Measurements from ENCODE around the gene THUMPD2. TPM values are rescaled to one million over a fixed set of nuclear protein-coding genes. Genes with fewer than 3 reads are reported as not detected.
"Not testable (repeated sequence)": the region's sequence is repeated elsewhere in the genome, so short reads cannot be mapped to it uniquely, and the experiment has no call there.

The THUMPD2 gene
- total RNA-seq, 1 experiment from 2014 or later, result 19.5 TPM

DNA sequence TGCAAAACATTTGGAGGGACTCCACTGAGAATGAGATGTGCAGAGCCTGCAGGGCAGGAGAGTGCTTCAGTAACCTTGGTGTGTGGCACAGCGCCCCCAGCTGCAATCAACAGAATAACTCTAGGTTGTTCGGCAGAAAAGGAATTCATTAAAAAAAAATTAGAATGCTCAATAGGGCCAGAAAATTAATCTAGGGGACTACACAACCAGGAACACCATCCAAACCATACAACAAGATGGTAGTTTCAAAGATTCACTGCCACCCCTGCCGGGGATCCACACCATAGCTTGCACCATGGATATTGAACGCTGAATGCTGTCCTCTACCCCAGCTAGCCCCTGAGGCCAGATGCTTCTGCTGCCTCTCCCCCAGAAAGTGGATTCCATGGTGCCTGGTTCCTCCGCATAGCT, 50.1 kb downstream of the THUMPD2 start:
- Histone ChIP-seq H2AK5ac (ENCODE audit: insufficient read length, low read length) (no peak overlapping the region), H3K4me1 (ENCODE audit: insufficient read depth, low read length) (no peaks in the 10 kb centered on the region; the same call in 1 of the 2 replicates), H3T11ph (ENCODE audit: low read length) (no peak overlapping the region), H4K5ac (ENCODE audit: insufficient read length, low read depth, low read length) (no peak overlapping the region), H3K14ac (ENCODE audit: insufficient read depth, low read length) (no peak overlapping the region), H3K4me2 (ENCODE audit: insufficient read depth, insufficient read length, low read length) (no peak overlapping the region), H2BK12ac (ENCODE audit: insufficient read length, low read depth, low read length) (no peak overlapping the region), H3K23ac (ENCODE audit: insufficient read length, low read depth, low read length) (no peak overlapping the region), H4K8ac (replicated peaks; ENCODE audit: insufficient read length, low read depth, low read length) (no peak overlapping the region), H3K23me2 (ENCODE audit: insufficient read length, low read depth, low read length, poor library complexity, severe bottlenecking) (no peaks in the 10 kb centered on the region), H2AFZ (ENCODE audit: low read length) (no peak overlapping the region), H3K79me1 (ENCODE audit: insufficient read depth, low read depth, low read length, poor library complexity, severe bottlenecking) (no peaks in the 10 kb centered on the region), H2BK5ac (ENCODE audit: insufficient read length, low read length) (no peak overlapping the region), H3K9ac (ENCODE audit: extremely low read depth, insufficient read length, low read length) (no peak overlapping the region), H2BK15ac (ENCODE audit: low read depth, low read length) (no peak overlapping the region), H2BK120ac (ENCODE audit: low read depth, low read length, poor library complexity, severe bottlenecking) (no peak overlapping the region), H4K91ac (ENCODE audit: insufficient read length, low read depth, low read length) (no peak overlapping the region), H3K27ac (ENCODE audit: insufficient read length, low read depth, low read length) (no peak overlapping the region), H4K20me1 (ENCODE audit: control insufficient read depth, insufficient read depth, insufficient read length) (no peaks in the 10 kb centered on the region), H3K56ac (ENCODE audit: insufficient read length, low read depth, low read length) (no peak overlapping the region), H3K27me3 (ENCODE audit: insufficient read depth, low read length) (no peaks in the 10 kb centered on the region), H3K4ac (ENCODE audit: low read depth, low read length) (no peak overlapping the region), H2BK20ac (ENCODE audit: low read depth, low read length, poor library complexity, severe bottlenecking) (no peak overlapping the region), H3K9me3 (ENCODE audit: control insufficient read depth, low read depth, low read length) (no peaks in the 10 kb centered on the region), H3K79me2 (ENCODE audit: insufficient read depth, low read length) (no peaks in the 10 kb centered on the region), H3K18ac (ENCODE audit: insufficient read length, low read depth, low read length) (no peak overlapping the region)
- WGBS (ENCODE audit: extremely low coverage, insufficient read length, low lambda C conversion rate), result no CpG with 5 or more reads among the region's 5 CpGs
- Mint-ChIP-seq H3K4me1 (peaks cover 6 to 7% of the 10 kb centered on the region in 2 experiments), H3K27ac (peak overlapping the region in 1 of 3 experiments; percentile 35; a peak in 1 of 7 replicates), H3K4me3 (no peak overlapping the region), H3K36me3 (ENCODE audit: insufficient read depth in 1 of 3, low read depth in 3 of 3) (peaks cover 0 to 12% (median 9%) of the 10 kb centered on the region in 3 experiments; a peak in 4 of 7 replicates), H3K27me3 (ENCODE audit: low read depth) (no peaks in the 10 kb centered on the region), H3K9me3 (peaks cover 0 to 5% of the 10 kb centered on the region in 2 experiments; a peak in 3 of 5 replicates)
- DNase-seq, result peak; percentile 52
- TF ChIP-seq, protein P1, sequence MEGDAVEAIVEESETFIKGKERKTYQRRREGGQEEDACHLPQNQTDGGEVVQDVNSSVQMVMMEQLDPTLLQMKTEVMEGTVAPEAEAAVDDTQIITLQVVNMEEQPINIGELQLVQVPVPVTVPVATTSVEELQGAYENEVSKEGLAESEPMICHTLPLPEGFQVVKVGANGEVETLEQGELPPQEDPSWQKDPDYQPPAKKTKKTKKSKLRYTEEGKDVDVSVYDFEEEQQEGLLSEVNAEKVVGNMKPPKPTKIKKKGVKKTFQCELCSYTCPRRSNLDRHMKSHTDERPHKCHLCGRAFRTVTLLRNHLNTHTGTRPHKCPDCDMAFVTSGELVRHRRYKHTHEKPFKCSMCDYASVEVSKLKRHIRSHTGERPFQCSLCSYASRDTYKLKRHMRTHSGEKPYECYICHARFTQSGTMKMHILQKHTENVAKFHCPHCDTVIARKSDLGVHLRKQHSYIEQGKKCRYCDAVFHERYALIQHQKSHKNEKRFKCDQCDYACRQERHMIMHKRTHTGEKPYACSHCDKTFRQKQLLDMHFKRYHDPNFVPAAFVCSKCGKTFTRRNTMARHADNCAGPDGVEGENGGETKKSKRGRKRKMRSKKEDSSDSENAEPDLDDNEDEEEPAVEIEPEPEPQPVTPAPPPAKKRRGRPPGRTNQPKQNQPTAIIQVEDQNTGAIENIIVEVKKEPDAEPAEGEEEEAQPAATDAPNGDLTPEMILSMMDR (conservative IDR thresholded peaks at IDR 0.05), result peak; percentile 92

DNA sequence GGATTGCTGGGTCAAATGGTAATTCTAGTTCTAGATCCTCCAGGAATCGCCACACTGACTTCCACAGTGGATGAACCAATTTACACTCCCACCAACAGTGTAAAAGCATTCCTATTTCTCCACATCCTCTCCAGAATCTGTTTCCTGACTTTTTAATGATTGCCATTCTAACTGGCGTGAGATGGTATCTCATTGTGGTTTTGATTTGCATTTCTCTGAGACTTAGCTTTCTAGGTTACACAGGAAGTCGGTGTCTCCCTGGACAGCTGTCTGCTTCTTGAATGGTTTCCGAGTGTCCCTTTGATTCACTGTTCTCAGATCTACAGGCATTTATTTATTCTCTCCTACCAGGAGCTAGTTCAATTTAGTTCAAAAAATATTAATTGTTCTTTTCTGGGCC, 51.0 kb downstream of the THUMPD2 start:
- not testable (repeated sequence) for H4K5ac ChIP-seq (ENCODE audit: insufficient read length, low read depth, low read length); H3K4me1 ChIP-seq (ENCODE audit: insufficient read depth, low read length); H2BK5ac ChIP-seq (ENCODE audit: insufficient read length, low read length); H3K27ac Mint-ChIP-seq; H3K36me3 Mint-ChIP-seq (ENCODE audit: insufficient read depth in 1 of 3, low read depth in 3 of 3); H3K79me1 ChIP-seq (ENCODE audit: insufficient read depth, low read depth, low read length, poor library complexity, severe bottlenecking); H3K4ac ChIP-seq (ENCODE audit: low read depth, low read length); H2BK120ac ChIP-seq (ENCODE audit: low read depth, low read length, poor library complexity, severe bottlenecking); H2BK12ac ChIP-seq (ENCODE audit: insufficient read length, low read depth, low read length); H3K4me2 ChIP-seq (ENCODE audit: insufficient read depth, insufficient read length, low read length); H2BK20ac ChIP-seq (ENCODE audit: low read depth, low read length, poor library complexity, severe bottlenecking); H3K4me3 Mint-ChIP-seq; H2AK5ac ChIP-seq (ENCODE audit: insufficient read length, low read length); H4K91ac ChIP-seq (ENCODE audit: insufficient read length, low read depth, low read length); H4K20me1 ChIP-seq (ENCODE audit: control insufficient read depth, insufficient read depth, insufficient read length); H3K18ac ChIP-seq (ENCODE audit: insufficient read length, low read depth, low read length); H3K14ac ChIP-seq (ENCODE audit: insufficient read depth, low read length); H3K23ac ChIP-seq (ENCODE audit: insufficient read length, low read depth, low read length); H3K27ac ChIP-seq (ENCODE audit: insufficient read length, low read depth, low read length); H3K23me2 ChIP-seq (ENCODE audit: insufficient read length, low read depth, low read length, poor library complexity, severe bottlenecking); H3K9ac ChIP-seq (ENCODE audit: extremely low read depth, insufficient read length, low read length); H3K27me3 ChIP-seq (ENCODE audit: insufficient read depth, low read length); H3T11ph ChIP-seq (ENCODE audit: low read length); H4K8ac ChIP-seq (replicated peaks; ENCODE audit: insufficient read length, low read depth, low read length); H3K27me3 Mint-ChIP-seq (ENCODE audit: low read depth); H3K9me3 Mint-ChIP-seq; H2BK15ac ChIP-seq (ENCODE audit: low read depth, low read length); H2AFZ ChIP-seq (ENCODE audit: low read length); H3K56ac ChIP-seq (ENCODE audit: insufficient read length, low read depth, low read length); H3K9me3 ChIP-seq (ENCODE audit: control insufficient read depth, low read depth, low read length); DNase-seq; H3K79me2 ChIP-seq (ENCODE audit: insufficient read depth, low read length)
- WGBS (ENCODE audit: extremely low coverage, insufficient read length, low lambda C conversion rate), result no CpG with 5 or more reads among the region's 4 CpGs
- peaks cover 6 to 10% of the 10 kb centered on the region in 2 experiments for H3K4me1 Mint-ChIP-seq

Measured in H9 (cell line).